Activated T-cell treated with anti-CD3 and anti-CD28 coated beads for 1 hour (primary cell): ENCODE data around the gene MEPE.

Experiments
- DNase-seq: peaks from one replicate; pipeline ENCODE4 v3.0.0-alpha.2; 2020; ENCODE audit warnings: low read depth

The MEPE gene

GRCh38 chr4:87832669-87833068 is at the start of gene MEPE:
MEPE (plus strand) TSS chr4:87832969; CDS start chr4:87834715, 1,746 bp downstream.
- no peak for DNase-seq

- no peak for DNase-seq
Observed at GRCh38 chr4:87783781-87784180, 49.0 kb upstream of the MEPE start.

DNA sequence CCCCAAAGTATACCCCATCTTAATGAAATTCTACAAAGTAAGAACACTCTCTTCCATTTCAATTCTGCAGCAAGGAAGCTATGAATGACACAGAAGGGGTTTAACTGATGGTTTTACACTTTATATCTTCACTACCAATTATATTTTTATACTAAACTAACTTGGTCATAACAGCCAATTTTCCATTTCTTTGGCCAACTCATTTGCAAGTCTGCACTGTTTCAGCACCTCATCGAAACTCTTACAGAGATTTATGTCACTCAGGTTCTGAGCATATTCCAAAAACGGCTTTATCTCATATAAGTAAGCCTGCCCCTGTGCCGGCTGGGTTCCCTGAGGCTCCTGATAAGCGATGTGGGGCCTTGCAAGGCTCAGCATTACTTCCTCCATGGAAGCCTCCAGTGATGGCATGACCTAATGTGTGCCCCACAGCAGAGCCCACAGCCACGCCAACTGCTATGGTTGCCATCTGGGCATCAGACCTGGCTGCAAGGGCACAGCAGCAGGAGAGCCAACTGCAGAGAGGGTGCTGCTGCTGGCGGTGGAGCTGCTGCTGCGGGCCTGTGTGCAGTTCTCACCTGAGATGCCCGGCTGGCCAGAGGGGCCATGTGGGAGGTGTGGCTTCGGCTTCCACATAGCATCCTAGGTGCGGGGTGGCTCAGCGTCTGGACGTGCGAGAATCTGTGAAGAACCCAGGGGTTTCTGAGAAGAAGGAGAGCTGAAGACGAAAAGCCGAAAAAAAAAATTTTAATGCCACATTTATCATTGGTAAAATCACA is 46.8 kb upstream of the MEPE start:
- no peak for DNase-seq

- no peak for DNase-seq
Observed at GRCh38 chr4:87799301-87800113, 33.3 kb upstream of the MEPE start, which contains the start of gene IBSP. IBSP (plus strand) TSS chr4:87799554; CDS start chr4:87802362, 2,808 bp downstream.

DNA sequence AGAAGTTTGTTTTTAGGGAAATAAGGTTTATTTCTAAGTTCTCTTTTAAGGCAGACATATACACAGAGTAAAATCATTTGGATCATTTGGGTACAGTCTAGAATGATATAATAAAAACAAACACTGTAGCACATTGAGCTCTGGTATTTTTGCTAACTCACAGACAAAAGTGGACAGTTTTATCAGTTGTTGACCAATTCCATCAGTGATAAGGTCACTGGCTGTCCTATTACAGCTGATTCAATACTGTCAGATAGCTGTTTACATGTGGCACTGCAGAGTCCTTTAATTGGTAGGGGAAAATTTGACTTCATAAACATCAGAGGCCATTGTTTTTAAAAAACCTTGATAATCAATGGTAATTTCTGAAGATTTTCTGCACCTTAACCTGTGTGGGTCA is 29.9 kb upstream of the MEPE start:
- no peak for DNase-seq

DNA sequence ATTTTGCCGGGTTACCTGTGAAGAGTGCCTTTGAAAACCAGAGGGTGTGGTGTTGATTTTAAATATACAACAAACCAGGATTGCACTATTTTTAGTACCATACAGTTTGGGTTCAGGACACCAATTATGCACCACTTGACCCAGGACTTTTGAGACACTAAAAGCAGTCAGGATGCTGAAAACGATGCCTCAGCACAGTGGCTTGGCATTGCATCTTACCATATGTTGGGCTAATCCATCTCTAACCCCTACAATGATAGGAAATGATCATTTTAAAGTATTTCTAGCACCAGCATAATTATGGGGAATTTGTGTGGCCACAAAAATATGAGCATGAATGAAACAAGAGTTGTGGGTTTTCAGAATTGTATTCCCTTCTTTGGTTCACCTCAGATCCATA is 29.3 kb upstream of the MEPE start:
- DNase-seq, result no peak

DNA sequence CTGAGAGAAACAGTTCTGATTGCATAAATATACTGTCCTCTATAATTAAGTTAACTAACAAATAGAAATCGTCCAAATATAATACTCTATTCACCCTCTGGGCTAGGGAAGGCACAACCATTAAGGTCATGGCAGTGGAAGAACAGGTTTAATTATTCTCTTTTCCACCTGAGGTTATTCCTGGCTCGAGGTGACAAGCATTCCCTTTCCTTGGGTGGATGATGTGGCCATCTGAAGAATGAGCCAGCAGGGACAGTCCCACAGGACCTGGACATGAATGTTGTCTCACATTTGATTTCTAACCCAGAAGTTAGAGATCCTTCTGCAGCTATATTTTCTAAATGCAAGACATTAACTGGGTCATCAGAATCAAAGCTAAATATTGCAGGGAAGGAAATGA is 27.9 kb upstream of the MEPE start:
- no peak for DNase-seq

DNA sequence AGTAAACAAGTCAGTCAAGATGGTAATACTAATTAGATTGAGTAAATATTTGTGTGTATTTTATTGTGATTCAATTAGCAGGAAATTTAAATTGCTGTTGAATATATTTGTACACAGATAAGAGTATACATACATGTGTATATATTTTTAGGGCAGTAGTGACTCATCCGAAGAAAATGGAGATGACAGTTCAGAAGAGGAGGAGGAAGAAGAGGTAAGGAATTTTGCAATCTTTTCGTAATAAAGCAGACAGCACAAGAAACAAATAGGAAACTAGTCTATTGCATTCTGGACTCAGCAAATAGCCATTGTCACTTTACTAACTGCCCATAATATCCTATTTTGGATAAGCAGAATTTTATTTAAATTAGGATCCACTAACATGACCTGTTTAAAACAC is 26.8 kb upstream of the MEPE start:
- no peak for DNase-seq

DNA sequence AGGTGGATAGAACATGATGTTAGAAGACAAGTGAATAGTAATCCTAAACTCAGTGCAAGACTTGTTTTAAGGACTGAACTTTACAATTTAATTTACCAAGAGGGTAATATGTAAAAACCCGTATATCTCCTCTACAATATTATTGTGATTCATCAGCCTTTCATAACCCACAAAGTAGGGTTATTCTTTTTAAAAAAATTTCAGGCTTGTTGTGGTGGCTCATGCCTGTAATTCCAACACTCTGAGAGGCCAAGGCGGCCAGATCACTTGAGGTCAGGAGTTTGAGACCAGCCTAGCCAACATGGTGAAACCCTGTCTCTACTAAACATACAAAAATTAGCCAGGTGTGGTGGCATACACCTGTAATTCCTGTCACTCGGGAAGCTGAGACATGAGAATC is 26.2 kb upstream of the MEPE start:
- DNase-seq, result no peak

- no peak for DNase-seq
Observed at GRCh38 chr4:87807402-87807801, 25.4 kb upstream of the MEPE start.

- DNase-seq, result no peak
Observed at GRCh38 chr4:87811977-87812376, 20.8 kb upstream of the MEPE start.

- DNase-seq, result no peak
Observed at GRCh38 chr4:87819281-87819919, 13.4 kb upstream of the MEPE start.

DNA sequence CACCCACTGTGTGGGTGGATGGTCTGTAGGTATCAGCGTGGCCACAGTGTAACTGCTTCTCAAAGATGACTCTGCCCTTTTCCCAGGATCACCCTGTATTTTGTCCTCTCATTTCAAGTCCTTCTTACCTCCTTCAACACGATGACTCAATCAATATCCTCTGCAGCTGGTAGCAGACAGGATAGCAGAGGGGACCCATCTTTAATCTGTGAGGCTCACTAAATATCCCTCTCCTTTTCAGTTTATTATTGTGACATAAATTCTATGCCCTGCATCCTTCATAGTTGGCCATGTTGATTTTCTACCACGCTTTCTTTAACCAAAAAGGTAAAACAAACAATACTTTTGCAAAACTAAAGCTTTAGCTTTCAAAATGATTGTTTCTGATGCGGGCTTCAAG is 9.6 kb upstream of the MEPE start:
- DNase-seq, result no peak

DNA sequence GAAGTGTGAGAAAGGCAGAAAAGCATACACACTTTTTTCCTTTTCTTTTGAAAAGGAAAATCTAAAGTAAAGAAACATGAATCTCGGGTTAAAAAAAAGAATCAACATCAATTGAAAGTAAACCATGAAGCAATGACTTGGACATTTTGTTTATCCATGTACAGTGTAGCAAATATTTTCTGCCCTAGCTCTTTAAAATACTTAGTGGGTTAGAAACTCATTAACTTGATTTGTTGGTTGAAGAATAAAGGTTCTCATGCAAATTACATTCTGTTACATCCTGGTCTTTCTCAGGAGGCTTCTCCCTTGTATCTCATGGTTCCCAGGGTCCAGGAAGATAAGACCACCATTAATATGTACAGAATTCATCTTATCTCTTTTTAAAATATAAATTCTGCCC is 9.0 kb upstream of the MEPE start:
- DNase-seq, result no peak

DNA sequence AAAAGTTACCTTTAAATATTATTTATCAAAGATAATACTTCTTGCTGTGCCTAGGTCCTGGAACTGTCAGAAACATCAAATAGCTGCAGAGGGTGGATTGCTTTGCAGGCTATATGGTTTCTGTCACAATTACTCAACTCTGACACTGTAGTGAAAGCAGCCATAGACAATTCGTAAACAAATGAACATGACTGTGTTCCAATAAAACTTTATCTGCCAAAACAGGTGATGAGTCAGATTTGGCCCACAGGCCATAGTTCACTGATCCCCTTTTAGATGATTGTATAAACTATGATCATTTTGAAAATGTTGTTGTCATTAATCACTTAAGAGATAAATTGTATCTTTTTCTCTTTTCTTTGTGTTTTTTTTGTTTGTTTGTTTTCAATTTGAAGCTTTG is 8.4 kb upstream of the MEPE start:
- DNase-seq, result no peak

GRCh38 chr4:87834401-87834800 is 1.6 kb downstream of the MEPE start:
- no peak for DNase-seq

GRCh38 chr4:87835197-87835596 is 2.4 kb downstream of the MEPE start:
- no peak for DNase-seq

- DNase-seq, result no peak
Observed at GRCh38 chr4:87835743-87836142, 3.0 kb downstream of the MEPE start.

GRCh38 chr4:87838205-87838604 is 5.4 kb downstream of the MEPE start:
- no peak for DNase-seq

- DNase-seq, result no peak
Observed at GRCh38 chr4:87838890-87839591, 6.3 kb downstream of the MEPE start.

DNA sequence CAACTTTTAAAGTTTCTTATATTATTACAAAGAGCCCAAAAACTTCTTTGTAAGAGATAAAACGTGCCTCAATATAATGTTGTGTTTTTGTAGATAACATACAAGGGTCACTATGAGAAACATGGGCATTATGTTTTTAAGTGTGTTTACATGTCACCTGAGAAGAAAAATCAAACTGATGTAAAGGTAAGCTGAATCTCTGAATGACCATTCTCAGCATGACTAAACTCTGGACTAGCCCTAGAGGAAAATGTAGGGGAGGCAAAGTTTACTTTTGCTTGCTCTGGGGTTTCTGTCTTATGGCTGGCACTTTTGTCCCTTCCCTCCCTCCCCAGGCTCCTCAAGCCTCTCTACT is 6.8 kb downstream of the MEPE start:
- DNase-seq, result no peak

GRCh38 chr4:87840149-87840548 is 7.4 kb downstream of the MEPE start:
- DNase-seq, result no peak
